ENCODE data around the gene DOCK2.
"Not testable (repeated sequence)": the region's sequence is repeated elsewhere in the genome, so short reads cannot be mapped to it uniquely, and the experiment has no call there.

The DOCK2 gene

DNA sequence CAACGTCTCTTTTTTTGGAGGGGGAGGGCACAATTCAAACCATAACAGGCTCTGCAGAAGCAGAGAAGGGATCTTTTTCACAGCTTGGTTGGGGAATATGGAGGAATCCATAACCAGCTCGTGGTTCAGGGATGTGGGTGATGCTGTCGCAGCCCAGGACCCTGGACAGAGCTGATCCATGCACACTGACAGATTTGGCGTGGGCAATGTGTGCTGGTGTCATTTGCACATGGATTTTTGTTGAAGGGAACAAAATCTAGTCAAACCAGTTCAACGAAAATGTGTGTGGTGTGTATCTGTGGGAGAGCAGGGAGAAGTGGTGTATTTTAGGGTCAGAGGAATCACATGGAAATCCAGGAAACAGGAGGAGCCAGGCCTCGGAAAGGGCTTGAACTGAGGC, 4.2 kb downstream of the DOCK2 start:
- DNase-seq, result no peak

DNA sequence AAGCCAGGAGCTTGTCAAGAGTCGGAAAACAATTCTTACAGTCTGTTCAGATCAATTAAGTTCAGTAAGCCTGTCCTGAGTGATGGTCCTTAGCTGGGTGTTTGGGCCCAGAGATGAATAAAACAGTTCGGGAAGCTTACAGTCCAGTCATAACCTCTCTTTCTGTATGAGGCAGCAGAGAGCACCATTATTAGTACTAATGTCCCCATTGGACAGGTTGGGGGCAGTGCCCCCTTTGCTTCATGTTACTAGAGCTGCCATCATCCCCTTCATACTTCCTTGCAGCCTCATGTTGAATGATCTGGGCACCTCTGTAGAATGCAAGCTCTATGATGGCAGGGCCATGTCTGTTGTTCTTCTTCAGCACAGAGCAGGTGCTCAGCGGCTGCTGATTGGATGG, 9.8 kb downstream of the DOCK2 start:
- DNase-seq, result no peak

DNA sequence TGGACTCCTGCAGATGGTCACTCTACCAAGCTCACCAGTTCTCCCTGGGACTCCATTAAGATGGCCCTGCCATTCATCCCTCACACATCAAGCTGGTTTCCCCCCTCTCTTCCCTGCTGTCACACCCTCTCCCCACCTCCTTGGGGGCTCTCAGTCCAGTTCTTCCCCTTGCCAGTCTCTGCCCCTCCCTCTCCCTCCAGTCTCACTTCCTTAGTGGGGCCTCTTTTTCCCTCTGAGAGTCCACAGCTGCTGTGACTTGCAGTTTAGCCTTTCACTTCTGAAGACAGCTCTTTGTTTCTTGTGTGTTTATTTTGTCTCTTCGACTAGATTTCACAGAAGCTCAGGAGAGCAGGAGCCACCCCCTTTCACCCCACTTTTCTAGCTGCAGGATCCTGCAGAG, 10.5 kb downstream of the DOCK2 start:
- peak; percentile 72 for DNase-seq

DNA sequence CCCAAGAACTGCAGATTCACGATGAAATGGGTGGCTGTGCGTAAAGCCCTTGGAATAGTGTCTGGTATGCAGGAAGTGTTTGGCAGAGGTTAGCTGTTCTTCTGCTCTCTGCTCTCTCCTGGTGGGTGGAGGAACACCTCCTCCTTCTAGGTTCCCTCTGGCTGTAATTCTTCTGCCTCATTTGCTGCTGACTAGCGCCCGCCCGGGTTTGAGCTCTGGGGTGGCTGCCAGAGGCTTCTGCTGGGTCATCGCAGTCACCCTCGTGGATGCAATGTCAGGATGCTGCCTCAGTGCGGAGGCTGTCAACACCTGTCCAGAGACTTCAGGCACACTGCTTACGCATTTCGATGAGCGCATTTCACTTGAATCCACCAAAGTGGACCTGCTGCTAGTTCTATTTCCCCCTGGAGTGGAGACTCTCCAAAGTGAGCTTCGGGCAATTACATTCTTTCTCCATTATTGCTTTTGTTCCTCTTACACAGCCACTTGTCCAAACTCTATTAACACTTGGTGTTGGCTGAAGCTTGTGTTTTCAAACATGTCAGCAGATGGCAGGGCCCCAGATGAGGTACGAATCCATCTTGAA, 11.7 kb downstream of the DOCK2 start:
- DNase-seq, result peak; percentile 44

DNA sequence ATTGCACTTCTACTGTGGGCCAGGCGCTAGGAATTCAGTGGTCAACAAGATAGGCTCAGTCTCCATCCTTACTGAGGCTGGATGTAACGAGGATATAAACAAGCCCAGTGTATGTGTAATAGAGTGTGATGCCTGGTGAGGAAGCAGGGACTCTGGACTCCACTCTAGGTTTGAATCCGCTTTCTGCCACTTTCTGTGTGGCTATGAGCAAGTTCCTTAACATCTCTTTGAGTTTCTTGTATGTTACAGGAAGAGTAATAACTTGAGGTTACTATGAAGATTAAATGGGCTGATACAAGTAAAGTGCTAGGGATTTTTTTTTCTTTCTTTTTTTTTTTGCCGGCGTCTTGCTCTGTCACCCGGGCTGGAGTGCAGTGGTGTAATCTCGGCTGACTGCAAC, 12.4 kb downstream of the DOCK2 start:
- no peak for DNase-seq

DNA sequence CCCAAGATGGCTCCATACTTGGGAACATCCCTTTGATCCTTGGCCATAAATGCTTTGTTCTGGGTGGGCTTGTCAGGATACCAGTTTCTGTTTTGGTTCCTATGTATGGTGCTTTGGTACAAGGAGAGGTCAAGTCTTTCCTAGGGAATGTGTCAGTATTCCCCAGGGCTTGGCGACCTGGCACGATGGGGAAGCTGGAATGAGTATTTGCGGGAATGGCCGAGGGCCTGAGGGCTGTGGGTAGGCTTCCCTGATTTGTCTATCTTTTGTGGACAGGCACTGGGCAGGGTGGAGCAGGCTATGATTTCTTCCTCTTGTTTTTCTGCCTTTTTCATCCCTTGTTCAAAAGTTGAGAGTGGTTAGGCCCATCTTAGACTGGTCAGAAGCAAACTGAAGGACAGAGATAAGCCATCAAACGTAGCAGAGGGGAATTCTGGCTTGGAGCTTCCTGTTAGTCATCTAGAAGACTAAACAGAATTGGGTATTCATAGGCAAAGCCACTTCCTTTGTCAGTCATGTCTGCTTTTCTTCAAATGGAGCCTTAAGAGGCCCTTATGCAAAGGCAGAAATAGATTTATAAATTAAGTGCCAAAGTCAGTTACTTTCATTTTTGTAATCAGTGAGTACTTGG, 13.7 kb downstream of the DOCK2 start:
- DNase-seq, result peak; percentile 83

DNA sequence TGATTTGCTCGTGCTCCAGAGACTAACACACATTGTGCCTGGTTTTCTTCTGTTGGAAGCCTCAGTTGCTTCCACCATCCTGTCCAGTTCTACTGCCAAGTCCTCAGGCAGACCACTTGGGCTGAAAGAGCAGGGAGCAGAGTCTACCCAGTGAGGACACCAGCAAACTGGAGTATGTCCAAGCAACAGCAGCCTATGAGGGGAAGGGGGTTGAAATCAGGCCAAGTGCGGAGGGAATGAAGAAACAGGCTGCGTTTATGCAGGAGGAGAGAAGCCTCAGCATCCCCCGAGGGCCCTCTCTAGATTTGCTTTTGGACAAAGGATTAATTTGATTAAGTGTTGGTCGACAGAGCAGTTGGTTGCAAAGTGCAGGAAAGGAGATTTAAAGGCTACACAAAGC, 14.5 kb downstream of the DOCK2 start:
- DNase-seq, result no peak

DNA sequence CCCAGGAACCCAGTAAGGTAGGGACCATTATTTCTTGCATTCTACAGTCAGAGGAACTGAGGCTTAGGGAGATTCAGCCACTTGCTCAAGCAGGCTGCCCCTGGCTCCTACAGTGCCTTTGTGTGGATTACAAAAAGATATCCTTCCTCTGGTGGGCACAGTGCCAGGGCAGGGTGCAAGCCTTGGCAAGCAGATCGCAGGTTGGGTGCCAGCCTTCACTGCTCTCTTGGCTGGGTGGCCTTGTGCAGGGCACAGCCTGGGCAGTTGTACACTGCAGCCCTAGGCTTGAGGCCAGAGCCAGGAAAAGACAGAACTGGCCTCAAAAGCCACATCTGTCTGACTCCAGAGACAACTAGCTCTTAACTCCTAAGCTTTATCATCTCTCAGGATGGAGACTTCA, 15.0 kb downstream of the DOCK2 start:
- no peak for DNase-seq

DNA sequence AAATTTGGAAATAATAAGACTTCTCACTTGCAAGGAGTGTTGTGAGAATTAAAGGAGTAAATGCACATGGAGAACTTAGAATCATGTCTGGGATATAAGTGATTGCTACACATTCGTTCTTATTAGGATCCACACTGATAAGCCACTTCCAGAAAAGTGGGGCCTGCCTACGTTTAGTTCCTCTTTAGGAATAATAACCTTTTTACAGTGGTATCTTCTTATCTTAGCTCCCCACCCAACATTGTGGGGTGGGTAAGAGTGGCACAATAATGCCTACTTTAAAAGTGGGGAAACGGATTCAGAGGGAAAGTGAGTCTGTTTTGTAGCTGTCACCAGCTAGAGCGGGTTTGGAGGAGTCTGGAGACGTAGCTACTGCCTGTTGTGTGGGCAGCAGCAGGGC, 16.0 kb downstream of the DOCK2 start:
- DNase-seq, result no peak

DNA sequence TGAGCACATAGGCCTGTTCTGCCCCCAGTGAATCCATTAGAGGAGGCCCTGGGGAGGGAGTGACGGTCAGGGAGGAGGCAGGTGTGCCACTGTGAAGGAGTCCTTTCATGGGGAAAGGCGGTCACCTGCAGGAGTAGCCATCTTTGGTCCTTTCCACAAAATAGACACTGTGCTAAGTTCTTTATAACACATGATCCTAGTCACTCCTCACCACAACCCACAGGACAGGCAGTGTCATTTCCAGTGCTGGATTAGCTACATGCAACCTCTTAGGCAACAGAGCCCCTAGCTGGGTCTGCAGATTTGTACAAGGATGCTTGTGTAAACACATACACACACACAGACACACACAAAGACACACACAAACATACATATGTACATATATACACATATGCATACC, 18.3 kb downstream of the DOCK2 start:
- DNase-seq, result no peak

DNA sequence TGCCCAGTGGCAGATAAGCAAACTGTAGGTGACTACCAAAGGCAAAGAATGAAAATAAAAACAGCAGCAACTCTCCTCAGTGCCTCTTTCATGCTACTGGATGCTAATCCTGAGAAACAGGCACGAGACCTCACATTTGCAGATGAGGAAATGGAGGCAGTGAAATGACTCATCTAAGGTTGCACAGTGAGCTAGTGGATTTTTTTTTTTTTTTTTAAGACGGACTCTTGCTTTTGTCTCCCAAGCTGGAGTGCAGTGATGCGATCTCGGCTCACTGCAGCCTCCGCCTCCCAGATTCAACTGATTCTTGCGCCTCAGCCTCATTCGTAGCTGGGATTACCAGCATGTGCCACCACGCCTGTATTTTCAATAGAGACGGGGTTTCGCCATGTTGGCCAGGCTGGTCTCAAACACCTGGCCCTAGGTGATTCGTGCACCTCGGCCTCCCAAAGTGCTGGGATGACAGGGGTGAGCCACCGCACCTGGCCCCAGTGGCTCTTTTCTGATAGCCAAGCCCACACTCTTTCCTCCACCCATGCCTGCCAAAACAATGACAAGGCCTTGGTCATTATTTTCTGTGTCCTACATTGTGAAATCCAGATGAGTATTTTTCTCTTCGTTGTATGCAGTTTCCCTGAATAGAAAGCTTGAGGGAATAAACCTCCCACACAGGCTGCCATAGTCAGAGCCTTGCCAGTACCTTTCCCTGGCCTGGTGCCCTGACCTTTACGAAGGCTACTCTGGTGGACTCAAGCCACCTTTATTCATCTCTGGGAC, 19.2 kb downstream of the DOCK2 start:
- peak; percentile 80 for DNase-seq

DNA sequence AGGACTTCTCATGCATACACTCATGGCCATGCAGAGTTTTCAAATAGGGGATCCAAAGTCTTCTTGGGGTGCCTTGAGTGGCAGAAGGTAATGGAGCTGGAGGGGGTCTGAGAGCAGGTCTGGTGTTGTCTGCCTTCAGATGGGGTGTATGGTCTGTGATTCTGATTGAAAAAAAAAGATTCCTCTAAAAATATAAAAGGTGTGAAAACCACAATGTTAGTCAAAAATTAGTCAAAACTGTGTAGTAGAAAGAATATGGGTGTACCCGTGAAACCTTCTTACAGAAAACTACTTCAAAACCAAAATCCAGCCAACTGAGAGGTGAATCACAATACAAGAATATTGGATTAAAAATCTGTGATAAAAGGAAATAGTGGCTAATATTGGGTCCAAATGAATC, 20.1 kb downstream of the DOCK2 start:
- DNase-seq, result no peak

DNA sequence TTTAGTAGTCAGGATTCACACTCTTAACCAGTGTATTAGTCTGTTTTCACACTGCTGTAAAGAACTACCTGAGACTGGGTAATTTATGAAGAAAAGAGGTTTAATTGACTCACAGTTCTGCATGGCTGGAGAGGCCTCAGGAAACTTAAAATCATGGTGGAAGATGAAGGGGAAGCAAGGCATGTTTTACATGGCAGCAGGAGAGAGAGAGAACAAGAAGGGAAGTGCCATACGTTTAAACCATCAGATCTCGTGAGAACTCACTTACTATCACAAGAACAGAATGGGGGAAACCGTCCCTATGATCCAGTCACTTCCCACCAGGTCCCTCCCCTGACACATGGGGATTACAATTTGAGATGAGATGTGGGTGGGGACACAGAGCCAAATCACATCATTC, 25.4 kb downstream of the DOCK2 start:
- not testable (repeated sequence) for DNase-seq

DNA sequence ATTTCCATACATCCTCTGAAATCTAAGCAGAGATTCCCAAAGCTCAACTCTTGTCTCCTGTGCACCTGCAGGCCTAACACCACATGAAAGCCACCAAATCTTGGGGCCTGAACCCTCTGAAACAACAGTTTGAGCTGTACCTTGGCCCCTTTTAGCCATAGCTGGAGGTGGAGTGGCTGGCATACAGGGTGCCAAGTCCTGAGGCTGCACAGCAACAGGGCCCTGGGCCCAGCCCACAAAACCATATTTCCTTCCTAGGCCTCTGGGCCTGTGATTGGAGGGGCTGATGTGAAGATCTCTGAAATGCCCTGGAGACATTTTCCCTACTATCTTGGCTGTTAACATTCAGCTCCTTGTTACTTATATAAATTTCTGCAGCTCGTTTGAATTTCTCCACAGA, 26.5 kb downstream of the DOCK2 start:
- DNase-seq, result no peak

DNA sequence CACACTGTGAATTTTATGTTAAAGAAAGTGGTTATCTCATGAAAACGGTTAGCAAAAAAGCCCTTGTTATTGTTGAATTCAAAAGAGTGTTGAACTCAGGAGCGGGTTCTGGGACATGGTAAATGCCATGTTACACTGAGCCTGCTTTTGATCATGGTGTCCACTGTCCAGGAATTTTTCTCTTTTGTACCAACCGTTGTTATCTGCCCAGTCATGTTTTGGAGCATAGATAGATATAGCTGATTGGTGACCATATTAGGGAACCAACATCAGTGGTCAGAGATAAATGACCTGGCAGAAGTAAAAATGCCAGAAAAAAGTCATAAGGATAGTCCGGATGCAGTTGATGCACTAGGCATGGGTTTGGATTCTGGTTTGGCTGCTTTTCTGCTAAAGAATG, 29.3 kb downstream of the DOCK2 start:
- no peak for DNase-seq

DNA sequence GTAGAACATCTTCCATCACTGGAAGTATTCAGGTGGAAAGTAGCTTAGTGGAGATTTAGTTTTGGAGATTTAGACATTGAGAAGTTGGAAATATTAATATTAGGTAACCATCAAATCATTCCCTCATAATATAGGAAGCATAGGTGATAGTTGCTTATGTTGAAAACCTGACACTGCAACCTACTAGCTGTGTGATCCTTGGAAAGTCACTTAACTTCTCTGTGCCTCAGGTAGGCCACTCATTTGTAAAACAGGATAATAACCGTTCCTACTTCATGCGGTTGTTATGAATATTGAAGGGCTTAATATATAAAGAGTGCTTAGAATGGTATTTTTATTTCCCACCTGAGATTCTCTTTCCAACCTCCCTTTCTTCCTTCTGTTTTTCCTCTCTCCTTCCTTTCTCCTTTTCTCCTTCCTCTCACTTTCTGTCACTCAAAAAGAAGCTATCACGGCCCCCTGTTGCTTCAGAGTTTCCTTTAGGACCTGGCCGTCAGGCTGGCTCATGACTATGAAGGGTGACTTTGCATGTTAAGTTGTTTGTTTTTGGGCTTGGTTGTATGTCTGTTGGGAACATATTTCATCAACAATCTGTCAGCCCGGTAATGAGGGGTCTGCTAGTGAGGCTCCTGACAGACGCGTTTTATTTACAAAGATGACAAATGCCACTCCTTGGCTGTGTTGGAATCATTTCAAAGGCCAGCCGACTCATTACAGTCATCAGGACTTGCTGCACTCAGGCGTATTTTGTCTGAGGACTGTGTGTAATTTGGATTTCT, 31.0 kb downstream of the DOCK2 start:
- no peak for DNase-seq

DNA sequence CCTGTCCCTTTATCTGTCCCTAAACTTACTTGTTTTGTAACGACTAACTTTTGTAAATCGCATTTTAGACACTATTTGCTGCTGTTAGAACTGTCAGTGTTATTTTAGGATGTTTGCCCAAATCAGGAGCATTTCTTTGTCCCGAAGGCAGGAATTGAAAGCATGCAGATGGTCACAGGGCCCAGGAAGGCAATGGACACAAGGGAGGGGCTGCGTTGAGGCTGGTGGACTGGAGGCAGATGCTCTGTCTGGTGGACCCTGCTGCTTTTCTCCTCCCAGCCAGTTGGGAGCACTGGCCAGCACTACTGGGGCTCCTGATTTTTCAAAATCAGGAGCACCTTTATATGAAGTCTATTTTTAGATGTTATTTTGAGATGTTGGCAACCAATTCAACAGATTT, 31.7 kb downstream of the DOCK2 start:
- DNase-seq, result no peak

DNA sequence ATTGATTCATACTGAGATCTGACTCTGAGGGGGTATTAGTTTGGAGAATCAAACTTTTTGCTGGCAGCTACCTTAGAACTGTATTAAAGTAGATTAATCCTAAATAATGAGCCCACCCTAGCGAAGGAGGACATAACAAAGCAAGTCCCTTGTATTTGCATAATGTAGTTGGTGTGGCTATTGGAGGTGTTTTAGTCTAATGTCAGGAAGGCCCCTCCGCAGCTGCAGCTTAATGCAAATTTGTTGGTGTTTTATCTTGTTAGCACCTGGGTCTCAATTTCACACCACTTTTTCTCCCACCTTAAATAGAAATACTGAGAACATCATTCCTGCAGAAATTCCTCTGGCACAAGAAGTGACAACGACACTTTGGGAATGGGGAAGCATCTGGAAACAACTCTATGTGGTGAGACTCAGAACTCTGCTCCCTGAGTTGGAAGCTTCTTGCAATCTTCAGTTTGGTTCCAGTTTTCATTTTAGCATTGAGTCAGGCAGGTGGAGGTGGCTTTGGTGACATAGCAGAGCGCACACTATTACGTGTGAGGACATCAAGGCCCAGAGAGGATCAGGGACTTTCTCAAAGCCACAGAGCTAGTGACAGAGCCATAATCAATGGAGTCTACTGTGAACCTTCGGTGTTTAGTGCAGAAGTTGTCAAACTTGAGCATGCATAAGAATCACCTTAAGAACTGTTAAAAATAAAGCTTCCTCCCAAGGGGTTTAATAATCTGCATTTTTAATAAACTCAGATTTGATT, 33.9 kb downstream of the DOCK2 start:
- no peak for DNase-seq

DNA sequence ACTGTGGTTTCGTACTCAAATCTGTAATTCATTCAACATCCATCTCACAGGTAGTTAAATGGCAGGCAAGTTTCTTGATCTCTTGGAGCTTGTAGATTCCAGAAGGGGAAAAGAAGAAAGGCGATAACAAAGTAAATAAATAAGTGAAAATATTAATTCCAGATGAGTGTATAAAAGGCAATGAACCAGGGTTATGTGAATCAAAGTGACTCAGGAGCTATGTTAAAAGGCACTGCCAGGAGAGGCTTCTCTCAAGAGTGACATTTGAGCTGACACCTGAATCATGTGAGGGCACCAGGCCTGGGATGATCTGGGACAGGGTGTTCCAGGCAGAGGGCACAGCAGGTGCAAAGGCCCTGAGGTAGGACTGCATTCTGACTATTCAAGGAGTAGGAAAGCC, 45.0 kb downstream of the DOCK2 start:
- no peak for DNase-seq

DNA sequence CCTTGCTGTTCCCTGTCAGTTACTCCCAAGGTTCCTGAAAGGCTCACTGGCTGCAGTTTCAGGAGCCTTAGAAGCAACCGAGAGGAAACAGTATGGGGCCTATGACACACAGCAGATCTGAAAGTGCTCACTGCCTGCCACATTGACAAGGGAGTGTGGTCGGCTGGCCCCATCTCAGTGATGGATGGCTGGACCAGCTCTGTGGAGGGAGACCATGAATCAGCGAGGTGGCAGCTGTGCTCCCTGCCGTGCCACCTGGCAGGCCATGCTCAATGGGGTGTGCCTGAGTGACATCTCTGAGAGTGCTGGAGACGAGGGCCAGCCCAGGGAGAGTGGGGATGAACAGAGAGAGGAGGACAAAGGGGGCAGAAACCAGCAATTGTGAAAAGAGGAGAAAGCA, 49.1 kb downstream of the DOCK2 start:
- no peak for DNase-seq

DNA sequence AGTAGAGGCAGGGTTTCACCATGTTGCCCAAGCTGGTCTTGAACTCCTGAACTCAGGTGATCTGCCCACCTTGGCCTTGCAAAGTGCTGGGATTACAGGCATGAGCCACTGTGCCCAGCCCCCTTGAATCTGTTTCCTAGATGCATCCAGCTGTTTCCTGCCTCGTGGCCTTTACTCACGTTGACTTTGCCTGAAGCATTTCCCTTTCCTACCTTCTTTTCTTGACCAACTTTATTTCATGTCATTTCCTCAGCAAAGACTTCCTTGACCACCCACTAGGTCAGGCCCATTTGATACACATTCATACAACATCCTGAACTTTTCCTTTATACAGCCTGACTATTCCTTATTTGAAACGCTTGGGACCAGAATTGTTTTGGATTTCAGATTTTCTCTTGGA, 51.0 kb downstream of the DOCK2 start:
- DNase-seq, result no peak

DNA sequence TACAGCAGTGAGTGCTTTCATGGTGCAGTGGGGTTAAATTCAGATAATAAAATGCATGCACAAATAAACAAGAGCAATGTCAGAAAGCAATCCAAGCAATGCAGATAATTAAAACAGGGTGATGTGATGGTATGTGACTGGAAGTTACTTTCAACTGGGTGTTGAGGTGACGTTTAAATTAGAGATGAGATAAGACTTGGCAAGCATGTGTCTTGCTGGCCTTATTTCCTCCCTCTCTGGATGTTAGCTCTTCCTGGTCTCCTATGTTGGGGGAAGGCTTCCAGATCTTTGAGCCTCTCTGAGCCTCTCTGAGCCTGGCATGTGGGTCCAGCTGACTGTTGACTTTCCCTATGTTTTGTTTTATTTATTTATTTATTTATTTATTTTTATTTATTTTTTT, 54.4 kb downstream of the DOCK2 start:
- DNase-seq, result no peak

DNA sequence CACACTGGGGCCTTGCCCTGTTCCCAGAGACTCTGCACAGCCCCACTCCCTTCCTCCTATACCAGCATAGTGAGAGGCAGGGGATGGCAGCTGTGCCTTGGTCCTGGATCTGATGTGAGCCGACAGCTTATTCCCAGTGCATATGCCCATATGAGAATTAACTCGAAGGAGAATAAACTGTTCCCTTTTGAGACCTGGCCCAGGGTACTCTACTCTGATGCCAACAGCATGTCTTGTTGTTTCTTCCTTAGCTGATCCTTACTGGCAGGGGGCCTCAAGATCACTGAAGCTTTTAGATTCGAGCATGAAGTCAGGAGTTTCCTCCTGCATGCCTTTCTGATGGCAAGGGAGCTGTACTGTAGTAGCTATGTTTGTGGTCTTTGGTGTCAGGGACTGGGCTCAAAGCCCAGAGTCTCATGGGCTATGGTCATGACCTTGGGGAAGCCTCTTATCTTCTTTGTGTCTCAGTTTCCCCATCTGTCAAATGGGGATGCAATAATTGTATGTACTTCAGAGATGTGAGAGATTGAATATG, 57.1 kb downstream of the DOCK2 start:
- DNase-seq, result no peak
